Measurements from ENCODE around the gene ARHGEF17.

GRCh38 chr11:73327812-73328364, 19.8 kb downstream of the ARHGEF17 start:
- TF ChIP-seq EZH2phosphoT487 (IDR thresholded peaks at IDR 0.05; ENCODE audit: borderline replicate concordance, low read length) = no peak
- no peak for TF ChIP-seq CTCF (IDR thresholded peaks at IDR 0.05; ENCODE audit: low read depth, low read length, poor library complexity, severe bottlenecking)
